DOHH2 (cell line): ENCODE data around the gene OTUD1.

Source experiments
- EZH2phosphoT487 ChIP-seq: fragments of 200-600 bp; sonication (generic); IDR thresholded peaks from 2 replicates; pipeline ENCODE4 v1.6.1; 2017; ENCODE audit warnings: borderline replicate concordance, mild to moderate bottlenecking, antibody characterized with exemption, low read length, moderate library complexity, mixed read lengths
- TF ChIP-seq, protein P1 (sequence below): fragments of 200-600 bp; sonication (generic); IDR thresholded peaks from one replicate; pipeline ENCODE4 v1.5.1; 2014; ENCODE audit warnings: antibody characterized with exemption, mild to moderate bottlenecking, low read depth, low read length; ENCODE audit not compliant: poor library complexity, severe bottlenecking

DNA sequence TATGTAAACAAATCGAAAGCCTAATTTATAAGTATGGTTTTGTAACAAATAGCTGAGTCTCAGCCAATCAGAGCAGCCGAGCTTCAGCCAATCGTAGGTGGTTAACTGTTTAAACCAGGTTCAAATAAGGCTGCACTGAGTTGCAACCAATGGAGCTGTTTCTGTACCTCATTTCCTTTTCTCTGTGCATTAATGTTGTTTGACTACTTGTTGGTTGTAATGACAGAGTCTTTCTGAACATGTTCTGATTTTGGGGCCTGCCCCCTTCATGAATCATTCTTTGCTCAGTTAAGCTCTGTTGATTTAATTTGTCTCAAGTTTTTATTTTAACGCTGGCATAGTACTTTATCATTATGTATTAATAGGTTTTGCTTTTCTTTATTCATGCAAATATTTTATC is 14.6 kb downstream of the OTUD1 start:
- TF ChIP-seq, protein P1, sequence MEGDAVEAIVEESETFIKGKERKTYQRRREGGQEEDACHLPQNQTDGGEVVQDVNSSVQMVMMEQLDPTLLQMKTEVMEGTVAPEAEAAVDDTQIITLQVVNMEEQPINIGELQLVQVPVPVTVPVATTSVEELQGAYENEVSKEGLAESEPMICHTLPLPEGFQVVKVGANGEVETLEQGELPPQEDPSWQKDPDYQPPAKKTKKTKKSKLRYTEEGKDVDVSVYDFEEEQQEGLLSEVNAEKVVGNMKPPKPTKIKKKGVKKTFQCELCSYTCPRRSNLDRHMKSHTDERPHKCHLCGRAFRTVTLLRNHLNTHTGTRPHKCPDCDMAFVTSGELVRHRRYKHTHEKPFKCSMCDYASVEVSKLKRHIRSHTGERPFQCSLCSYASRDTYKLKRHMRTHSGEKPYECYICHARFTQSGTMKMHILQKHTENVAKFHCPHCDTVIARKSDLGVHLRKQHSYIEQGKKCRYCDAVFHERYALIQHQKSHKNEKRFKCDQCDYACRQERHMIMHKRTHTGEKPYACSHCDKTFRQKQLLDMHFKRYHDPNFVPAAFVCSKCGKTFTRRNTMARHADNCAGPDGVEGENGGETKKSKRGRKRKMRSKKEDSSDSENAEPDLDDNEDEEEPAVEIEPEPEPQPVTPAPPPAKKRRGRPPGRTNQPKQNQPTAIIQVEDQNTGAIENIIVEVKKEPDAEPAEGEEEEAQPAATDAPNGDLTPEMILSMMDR: no peak
- no peak for TF ChIP-seq EZH2phosphoT487
